CD14-positive monocyte (primary cell): ENCODE results near the gene SYCP3. TPM values are rescaled to one million over a fixed set of nuclear protein-coding genes. Genes with fewer than 3 reads are reported as not detected.
A peak's percentile ranks its signal among the peaks of the same experiment; 100 is the strongest.

Source experiments
- DNase-seq, 3 donors: peaks; one replicate each; pipeline ENCODE4 v3.0.0-alpha.2; 2011 to 2022
- H2AFZ ChIP-seq: 2 replicates; pipeline ENCODE4 v1.6.0; 2012; ENCODE audit warnings: mild to moderate bottlenecking, low read depth, low read length, inconsistent platforms; ENCODE audit not compliant: insufficient read depth, poor library complexity, severe bottlenecking
- H3K27ac ChIP-seq, 2 donors: 1 replicate in 1 of 2; 2 replicates in 1 of 2; pipeline ENCODE4 v1.5.1; 2012 to 2013; ENCODE audit warnings: low read length in 2 of 2, control low read depth in 1 of 2, inconsistent platforms in 1 of 2, low read depth in 1 of 2, mild to moderate bottlenecking in 1 of 2
- H3K27me3 ChIP-seq, 2 donors: one replicate each; pipeline versions ENCODE4 v1.6.0 to v1.6.1; 2011 to 2013; ENCODE audit warnings: low read length in 2 of 2; ENCODE audit not compliant: control insufficient read depth in 2 of 2, insufficient read depth in 2 of 2
- H3K36me3 ChIP-seq, 2 donors: replicated peaks in 1 of 2; 1 replicate in 1 of 2; 2 replicates in 1 of 2; pipeline versions ENCODE4 v1.5.1 to v1.6.1; 2012 to 2013; ENCODE audit warnings: low read length in 2 of 2, control low read depth in 1 of 2, inconsistent platforms in 1 of 2, mild to moderate bottlenecking in 1 of 2; ENCODE audit not compliant: insufficient read depth in 2 of 2, control insufficient read depth in 1 of 2
- H3K4me1 ChIP-seq, 2 donors: 1 replicate in 1 of 2; 2 replicates in 1 of 2; pipeline versions ENCODE4 v1.5.1 to v1.6.1; 2012 to 2013; ENCODE audit warnings: low read length in 2 of 2, control low read depth in 1 of 2, inconsistent platforms in 1 of 2, mild to moderate bottlenecking in 1 of 2, moderate library complexity in 1 of 2; ENCODE audit not compliant: insufficient read depth in 2 of 2, control insufficient read depth in 1 of 2
- H3K4me2 ChIP-seq: replicated peaks from 2 replicates; pipeline ENCODE3; 2012; ENCODE audit warnings: low read length, moderate library complexity, mild to moderate bottlenecking; ENCODE audit not compliant: poor library complexity, severe bottlenecking; ENCODE audit errors: extremely low read depth
- H3K4me3 ChIP-seq, 3 experiments: fragments of 200-600 bp in 1 of 3; sonication (generic) in 1 of 3; replicated peaks in 1 of 3; 1 replicate in 2 of 3; 2 replicates in 1 of 3; pipeline ENCODE4 v1.5.1; 2011 to 2013; ENCODE audit warnings: low read length in 3 of 3, mild to moderate bottlenecking in 3 of 3, control low read depth in 2 of 3, low read depth in 2 of 3, inconsistent platforms in 1 of 3, moderate library complexity in 1 of 3
- H3K79me2 ChIP-seq: 2 replicates; pipeline ENCODE4 v1.6.0; 2012; ENCODE audit warnings: mild to moderate bottlenecking, control low read depth, inconsistent platforms, low read length, moderate library complexity; ENCODE audit not compliant: insufficient read depth
- H3K9ac ChIP-seq: 2 replicates; pipeline ENCODE4 v1.6.0; 2017; ENCODE audit warnings: low read length, mild to moderate bottlenecking; ENCODE audit not compliant: insufficient read depth, poor library complexity, severe bottlenecking
- H3K9me3 ChIP-seq, 2 donors: replicated peaks in 1 of 2; 1 replicate in 1 of 2; 2 replicates in 1 of 2; pipeline versions ENCODE4 v1.5.1 to v1.6.1; 2012 to 2013; ENCODE audit warnings: low read length in 2 of 2, control low read depth in 1 of 2; ENCODE audit not compliant: control insufficient read depth in 1 of 2, insufficient read depth in 1 of 2
- H4K20me1 ChIP-seq: 2 replicates; pipeline ENCODE4 v1.6.0; 2012; ENCODE audit warnings: mild to moderate bottlenecking, low read length, control low read depth, moderate library complexity; ENCODE audit not compliant: insufficient read depth
- H3K27ac Mint-ChIP-seq, 7 donors: one replicate each; pipeline ENCODE4 v1.8.0; 2020; ENCODE audit warnings: mild to moderate bottlenecking in 7 of 7, mixed read lengths in 7 of 7, moderate library complexity in 6 of 7, inconsistent platforms in 2 of 7
- H3K27me3 Mint-ChIP-seq, 3 donors: one replicate each; pipeline ENCODE4 v1.8.0; 2021 to 2022; ENCODE audit warnings: low read depth in 3 of 3, mild to moderate bottlenecking in 3 of 3, mixed read lengths in 3 of 3, moderate library complexity in 3 of 3, inconsistent platforms in 1 of 3
- H3K36me3 Mint-ChIP-seq, 2 donors: one replicate each; pipeline ENCODE4 v1.8.0; 2020; ENCODE audit warnings: mixed read lengths in 2 of 2, inconsistent platforms in 1 of 2, mild to moderate bottlenecking in 1 of 2
- H3K4me1 Mint-ChIP-seq: one replicate; pipeline ENCODE4 v1.8.0; 2020; ENCODE audit warnings: mild to moderate bottlenecking, mixed read lengths
- H3K4me3 Mint-ChIP-seq, 2 donors: one replicate each; pipeline ENCODE4 v1.8.0; 2020; ENCODE audit warnings: mild to moderate bottlenecking in 2 of 2, mixed read lengths in 2 of 2, moderate library complexity in 1 of 2
- H3K9me3 Mint-ChIP-seq, 7 donors: one replicate each; pipeline ENCODE4 v1.8.0; 2020 to 2022; ENCODE audit warnings: mixed read lengths in 7 of 7, mild to moderate bottlenecking in 6 of 7, moderate library complexity in 6 of 7, inconsistent platforms in 2 of 7
- CTCF ChIP-seq: fragments of 200-600 bp; IDR thresholded peaks from one replicate; pipeline ENCODE4 v1.8.0; 2022; ENCODE audit warnings: antibody characterized with exemption, mild to moderate bottlenecking
- WGBS: methylation state at CpG from one replicate; pipeline ENCODE4 v1.1.5; 2013; ENCODE audit warnings: missing lambda C conversion rate; ENCODE audit not compliant: insufficient coverage; 5-methylcytosine and 5-hydroxymethylcytosine counted together
- intact Hi-C, 2 donors: fragments of 100-400 bp; cut with micrococcal nuclease; formaldehyde crosslinking; loops; one replicate each; pipeline versions ENCODE4 v1.15.0 to v1.15.1; 2023
- polyA plus RNA-seq, 3 donors: library from polyadenylated mRNA; depleted of rRNA in 1 of 3; unstranded in 2 of 3; stranded (reverse) in 1 of 3; fragments of 300-500 nt in 2 of 3; fragments of >200 nt in 1 of 3; fragmentation: Illumina TruSeq in 2 of 3; gene quantifications; 1 replicate in 2 of 3; 2 replicates in 1 of 3; pipeline ENCODE4 v1.2.3, GENCODE V29; 2012 to 2021

Gene SYCP3
- polyA plus RNA-seq, 3 donors, result 0.15 TPM; not detected in 2

DNA sequence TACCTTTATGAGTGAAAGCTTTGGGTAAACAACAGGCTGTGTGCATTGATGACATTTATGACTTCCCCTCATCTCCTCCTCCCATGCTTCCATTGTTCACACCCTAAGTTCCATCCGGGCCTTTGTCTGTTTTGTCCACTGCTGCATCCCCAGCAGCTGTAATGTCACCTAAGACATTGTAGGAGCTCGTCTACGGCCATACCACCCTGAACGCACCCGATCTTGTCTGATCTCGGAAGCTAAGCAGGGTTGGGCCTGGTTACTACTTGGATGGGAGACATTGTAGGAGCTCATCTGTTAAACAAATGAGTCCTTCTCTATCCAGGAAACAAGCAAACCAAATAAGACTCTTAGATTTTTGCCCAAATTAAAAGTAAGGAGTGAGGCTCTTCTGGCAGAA is 40.4 kb upstream of the SYCP3 start:
- Mint-ChIP-seq H3K27me3 (no peaks in the 10 kb centered on the region), H3K4me3 (no peak overlapping the region), H3K36me3 (peaks cover 35 to 66% of the 10 kb centered on the region in 2 donors), H3K4me1 (peaks cover 57% of the 10 kb centered on the region), H3K27ac (peak overlapping the region in 5 of 7 donors; percentile 19 to 72 (median 38)), H3K9me3 (no peaks in the 10 kb centered on the region)
- H3K9ac ChIP-seq, result no peak overlapping the region
- DNase-seq, result no peak
- H2AFZ ChIP-seq, result no peak overlapping the region
- H3K9me3 ChIP-seq, result no peaks in the 10 kb centered on the region
- no peaks in the 10 kb centered on the region for H3K27me3 ChIP-seq
- WGBS, result 100% methylated on average over 3 of the region's 6 CpGs
- H3K4me1 ChIP-seq, result peaks cover 46 to 54% of the 10 kb centered on the region in 2 donors
- peak overlapping the region in 1 of 2 donors; percentile 61 for H3K27ac ChIP-seq
- H3K4me2 ChIP-seq, result no peak overlapping the region
- no peaks in the 10 kb centered on the region for H4K20me1 ChIP-seq
- no peak for TF ChIP-seq CTCF
- peaks cover 6% of the 10 kb centered on the region for H3K79me2 ChIP-seq
- no peak overlapping the region for H3K4me3 ChIP-seq
- H3K36me3 ChIP-seq, result peaks cover 8 to 26% of the 10 kb centered on the region in 2 donors
- intact Hi-C loops, result loop anchor here (5.0 to 10.0 kb wide), 4 partner anchors 48 to 1765 kb away; partner anchors contain the start of gene ARL1 (in 1 of the 2)

DNA sequence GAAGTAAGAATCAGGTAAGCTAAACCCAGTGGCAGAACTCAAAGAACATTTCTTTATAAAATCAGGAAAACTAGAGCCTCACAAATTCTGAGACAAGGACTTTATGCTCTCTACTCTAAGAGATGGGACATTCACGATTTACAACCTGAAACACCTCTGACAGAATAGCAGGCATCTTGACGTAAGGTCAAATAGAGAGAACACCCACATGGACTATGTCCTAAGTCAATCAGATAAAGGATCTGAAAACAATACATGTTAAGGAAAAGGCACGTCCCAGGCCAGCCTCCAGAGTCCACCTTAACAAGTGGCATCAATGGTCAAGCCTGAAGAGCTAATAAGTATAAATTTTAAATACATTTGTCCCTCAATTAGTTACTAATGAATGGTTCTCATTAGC is 39.9 kb upstream of the SYCP3 start:
- Mint-ChIP-seq H3K27ac (peak overlapping the region in 1 of 7 donors; percentile 84), H3K4me3 (no peak overlapping the region), H3K27me3 (no peaks in the 10 kb centered on the region), H3K36me3 (peaks cover 31 to 61% of the 10 kb centered on the region in 2 donors), H3K4me1 (peaks cover 57% of the 10 kb centered on the region), H3K9me3 (no peaks in the 10 kb centered on the region)
- peaks cover 6% of the 10 kb centered on the region for H3K79me2 ChIP-seq
- H3K4me2 ChIP-seq, result no peak overlapping the region
- intact Hi-C loops, result loop anchor here (5.0 to 10.0 kb wide), 4 partner anchors 48 to 1766 kb away; partner anchors contain the start of gene ARL1 (in 1 of the 2)
- peaks cover 4 to 21% of the 10 kb centered on the region in 2 donors for H3K36me3 ChIP-seq
- no peak overlapping the region for H2AFZ ChIP-seq
- no peak overlapping the region for H3K27ac ChIP-seq
- no peaks in the 10 kb centered on the region for H4K20me1 ChIP-seq
- no peaks in the 10 kb centered on the region for H3K9me3 ChIP-seq
- H3K27me3 ChIP-seq, result no peaks in the 10 kb centered on the region
- H3K9ac ChIP-seq, result no peak overlapping the region
- H3K4me1 ChIP-seq, result peaks cover 46 to 55% of the 10 kb centered on the region in 2 donors
- TF ChIP-seq CTCF, result no peak
- H3K4me3 ChIP-seq, result no peak overlapping the region
- no peak for DNase-seq
- WGBS, result no CpG with 5 or more reads among the region's 3 CpGs
